A549 (cell line): ENCODE measurements around the gene ERAP2. TPM values are rescaled to one million over a fixed set of nuclear protein-coding genes. Genes with fewer than 3 reads are reported as not detected.

Experiments used
- ATAC-seq, 2 experiments: fragments of 200-7000 bp in 1 of 2; fragments of >200 bp in 1 of 2; cut with Nextera tagmentation in 1 of 2; cut with Tn5 transposase in 1 of 2; 3 replicates each; pipeline versions ENCODE4 v1.8.0 to v1.9.1; 2018 to 2020; ENCODE audit warnings: mild to moderate bottlenecking in 1 of 2, moderate library complexity in 1 of 2
- CTCF ChIA-PET: fragments of 300-600 bp; sonication (Branson Sonifier 250); formaldehyde crosslinking; extraction: SDS; loops from one replicate; lab custom pipeline; 2021; ENCODE audit warnings: antibody characterized with exemption, inconsistent platforms; lab: Yijun Ruan, JAX
- POLR2A ChIA-PET: fragments of 350-600 bp; formaldehyde crosslinking; extraction: SDS; loops from one replicate; lab custom pipeline; 2021; ENCODE audit warnings: antibody characterized with exemption, inconsistent platforms; lab: Yijun Ruan, JAX
- DNase-seq, 2 experiments: peaks; one replicate each; pipeline versions ENCODE4 v3.0.0 to v3.0.0-alpha.2; 2011 to 2016; ENCODE audit warnings: low read depth in 1 of 2, low spot score in 1 of 2
- FAIRE-seq: peaks from 2 replicates; lab custom pipeline; 2011; peaks lifted over from hg19 to GRCh38; lab: Jason Lieb, UNC
- H3K27ac ChIP-seq, 2 experiments: fragments of >200 bp; sonication (Bioruptor Twin); formaldehyde crosslinking; 3 replicates each; pipeline ENCODE4 v1.5.1; 2016 to 2017
- H3K4me1 ChIP-seq: fragments of >200 bp; sonication (Bioruptor Twin); formaldehyde crosslinking; 3 replicates; pipeline ENCODE4 v1.6.1; 2016
- H3K4me2 ChIP-seq: fragments of >200 bp; sonication (Bioruptor Twin); formaldehyde crosslinking; 3 replicates; pipeline ENCODE4 v1.6.1; 2016
- H3K4me3 ChIP-seq: fragments of >200 bp; sonication (Bioruptor Twin); formaldehyde crosslinking; 3 replicates; pipeline ENCODE4 v1.5.1; 2016
- H3K9me3 ChIP-seq: fragments of >200 bp; sonication (Bioruptor Twin); formaldehyde crosslinking; 3 replicates; pipeline ENCODE4 v1.6.1; 2016
- BHLHE40 ChIP-seq: IDR thresholded peaks from 2 replicates; pipeline ENCODE4 v1.6.1; 2012; ENCODE audit warnings: low read depth, low read length, inconsistent platforms
- CBX8 ChIP-seq: fragments of 200-600 bp; sonication (generic); IDR thresholded peaks from 2 replicates; pipeline ENCODE4 v1.6.1; 2016
- CHD2 ChIP-seq: fragments of 150-350 bp; IDR thresholded peaks from 2 replicates; pipeline ENCODE4 v1.6.1; 2014; ENCODE audit warnings: low read length; ENCODE audit not compliant: partially characterized antibody
- E2F6 ChIP-seq: IDR thresholded peaks from 2 replicates; pipeline ENCODE4 v1.6.1; 2012; ENCODE audit warnings: low read depth, borderline replicate concordance
- EHMT2 ChIP-seq: fragments of 200-600 bp; sonication (generic); IDR thresholded peaks from 2 replicates; pipeline ENCODE4 v1.6.1; 2016; ENCODE audit warnings: antibody characterized with exemption, low read depth, mild to moderate bottlenecking, moderate library complexity
- EP300 ChIP-seq, 2 experiments: fragments of >200 bp; sonication (Bioruptor Twin); formaldehyde crosslinking; IDR thresholded peaks; 2 replicates in 1 of 2; 3 replicates in 1 of 2; pipeline ENCODE4 v1.6.1; 2016 to 2017
- ESRRA ChIP-seq: fragments of 150-350 bp; IDR thresholded peaks from 2 replicates; pipeline ENCODE4 v1.6.1; 2014; ENCODE audit warnings: mild to moderate bottlenecking, low read length, borderline replicate concordance
- FOSL2 ChIP-seq, 2 experiments: fragments of 450-650 bp in 1 of 2; fragments of >200 bp in 1 of 2; sonication (Bioruptor Twin) in 1 of 2; formaldehyde crosslinking; IDR thresholded peaks; 2 replicates each; pipeline versions ENCODE4 v1.5.0 to v1.6.1; 2016 to 2020; ENCODE audit warnings: mild to moderate bottlenecking in 1 of 2, moderate library complexity in 1 of 2
- FOXS1 ChIP-seq: fragments of 250-450 bp; sonication (Bioruptor Pico); IDR thresholded peaks from 2 replicates; pipeline ENCODE4 v1.5.0; 2020; ENCODE audit warnings: mild to moderate bottlenecking, moderate library complexity
- GATA3 ChIP-seq: IDR thresholded peaks from 2 replicates; pipeline ENCODE4 v1.6.1; 2012; ENCODE audit warnings: borderline replicate concordance
- HDAC2 ChIP-seq: fragments of 200-600 bp; sonication (generic); IDR thresholded peaks from 2 replicates; pipeline ENCODE4 v1.6.1; 2016
- HEYL ChIP-seq: fragments of 250-450 bp; sonication (Bioruptor Pico); IDR thresholded peaks from 2 replicates; pipeline ENCODE4 v1.8.0; 2021; ENCODE audit warnings: mild to moderate bottlenecking, moderate library complexity
- HOXB13 ChIP-seq: fragments of 250-450 bp; sonication (Bioruptor Pico); IDR thresholded peaks from 2 replicates; pipeline ENCODE4 v1.5.0; 2020; ENCODE audit warnings: low read depth, mild to moderate bottlenecking, moderate library complexity
- JUN ChIP-seq, 2 experiments: fragments of >200 bp; sonication (Bioruptor Twin); formaldehyde crosslinking; IDR thresholded peaks; 2 replicates in 1 of 2; 3 replicates in 1 of 2; pipeline ENCODE4 v1.6.1; 2016 to 2017
- JUNB ChIP-seq: fragments of >200 bp; sonication (Bioruptor Twin); formaldehyde crosslinking; IDR thresholded peaks from 2 replicates; pipeline ENCODE4 v1.6.1; 2016
- KDM5A ChIP-seq: fragments of 200-600 bp; sonication (generic); IDR thresholded peaks from 2 replicates; pipeline ENCODE4 v1.6.1; 2016; ENCODE audit warnings: antibody characterized with exemption, mild to moderate bottlenecking
- MYC ChIP-seq: IDR thresholded peaks from 2 replicates; pipeline ENCODE4 v1.6.1; 2012; ENCODE audit warnings: mild to moderate bottlenecking, inconsistent platforms, low read length, improper control_type of control experiment, borderline replicate concordance
- NFE2L2 ChIP-seq: fragments of 150-350 bp; conservative IDR thresholded peaks from 2 replicates; pipeline ENCODE4 v1.6.1; 2014; ENCODE audit warnings: low read length
- NPAS2 ChIP-seq: fragments of 250-450 bp; sonication (Bioruptor Pico); IDR thresholded peaks from 2 replicates; pipeline ENCODE4 v1.8.0; 2022; ENCODE audit warnings: mild to moderate bottlenecking, moderate library complexity, borderline replicate concordance
- NR3C1 ChIP-seq: fragments of >200 bp; sonication (Bioruptor Twin); formaldehyde crosslinking; IDR thresholded peaks from 3 replicates; pipeline ENCODE4 v1.6.1; 2017
- PBX3 ChIP-seq: IDR thresholded peaks from 2 replicates; pipeline ENCODE4 v1.6.1; 2012
- SREBF2 ChIP-seq: fragments of 450-650 bp; IDR thresholded peaks from 2 replicates; pipeline ENCODE4 v1.6.1; 2014; ENCODE audit warnings: mild to moderate bottlenecking, moderate library complexity
- ZC3H11A ChIP-seq: fragments of 450-650 bp; IDR thresholded peaks from 2 replicates; pipeline ENCODE4 v1.6.1; 2014; ENCODE audit warnings: antibody characterized with exemption, mild to moderate bottlenecking
- ZNF302 ChIP-seq: fragments of 250-450 bp; sonication (Bioruptor Pico); IDR thresholded peaks from 2 replicates; pipeline ENCODE4 v1.9.0; 2021; ENCODE audit warnings: inconsistent platforms, mild to moderate bottlenecking, moderate library complexity
- ZSCAN20 ChIP-seq: fragments of 250-450 bp; sonication (Bioruptor Pico); IDR thresholded peaks from 2 replicates; pipeline ENCODE4 v1.8.0; 2022; ENCODE audit warnings: mild to moderate bottlenecking, moderate library complexity
- WGBS: methylation state at CpG from one replicate; pipeline ENCODE4 v1.1.6; 2017; ENCODE audit errors: missing lambda C conversion rate; 5-methylcytosine and 5-hydroxymethylcytosine counted together
- polyA plus RNA-seq, 4 experiments: library from polyadenylated mRNA; depleted of rRNA in 3 of 4; stranded (reverse); fragments of >200 nt; fragmentation: RNase III in 1 of 4; extraction: RNeasy Plus Mini Kit Qiagen cat#74134 plus additional on column Dnase treatment in 1 of 4; gene quantifications; 2 replicates in 3 of 4; 3 replicates in 1 of 4; pipeline ENCODE4 v1.2.3, GENCODE V29; 2011 to 2017
- TF ChIP-seq, protein P1 (sequence below): fragments of >200 bp; sonication (Bioruptor Twin); formaldehyde crosslinking; IDR thresholded peaks from 3 replicates; pipeline ENCODE4 v1.6.1; 2016
- TF ChIP-seq, protein P2 (sequence below): fragments of 250-450 bp; sonication (Bioruptor Pico); IDR thresholded peaks from 2 replicates; pipeline ENCODE4 v1.5.0; 2020; ENCODE audit warnings: low read depth, mild to moderate bottlenecking, moderate library complexity
- TF ChIP-seq, protein P3 (sequence below): fragments of >200 bp; sonication (Bioruptor Twin); formaldehyde crosslinking; IDR thresholded peaks from 3 replicates; pipeline ENCODE4 v1.5.1; 2016

The ERAP2 gene
- polyA plus RNA-seq, 2 of the 4 experiments (the other 2 are of a cell fraction), result 1.0 to 2.2 TPM

DNA sequence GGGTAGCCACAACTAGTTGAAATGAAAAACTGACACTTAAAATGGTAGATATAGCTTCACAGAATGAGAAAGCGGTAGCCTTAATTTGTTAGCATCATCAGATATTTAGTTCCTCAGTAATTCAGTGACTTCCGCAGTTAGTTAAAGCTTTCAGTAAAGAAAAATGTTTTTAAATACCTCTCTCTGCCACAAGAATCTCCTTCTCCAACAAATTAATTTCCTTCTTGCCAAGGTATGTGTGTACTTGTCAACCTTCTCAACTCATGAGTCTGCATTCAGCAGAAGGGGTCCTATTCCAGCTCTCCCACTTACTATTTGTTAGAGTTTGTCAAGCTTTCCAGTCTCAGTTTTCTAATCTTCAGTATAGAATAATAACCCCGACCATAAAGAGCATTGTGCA is 42.3 kb upstream of the ERAP2 start:
- ChIA-PET CTCF (interaction anchor here (0.6 kb wide), 1 partner anchor 1610 kb away, joined by 3 read pairs; no protein-coding TSS in a partner anchor), POLR2A (no interaction called here)
- H3K9me3 ChIP-seq, result no peaks in the 10 kb centered on the region
- no peak overlapping the region for H3K4me2 ChIP-seq
- DNase-seq (no peak), FAIRE-seq (no peak), ATAC-seq (no peak)
- no peak overlapping the region for H3K27ac ChIP-seq
- 69% methylated on average over 3 of the region's 3 CpGs for WGBS
- H3K4me1 ChIP-seq, result no peaks in the 10 kb centered on the region
- no peak for TF ChIP-seq CHD2
- TF ChIP-seq EHMT2, result no peak
- no peak overlapping the region for H3K4me3 ChIP-seq

DNA sequence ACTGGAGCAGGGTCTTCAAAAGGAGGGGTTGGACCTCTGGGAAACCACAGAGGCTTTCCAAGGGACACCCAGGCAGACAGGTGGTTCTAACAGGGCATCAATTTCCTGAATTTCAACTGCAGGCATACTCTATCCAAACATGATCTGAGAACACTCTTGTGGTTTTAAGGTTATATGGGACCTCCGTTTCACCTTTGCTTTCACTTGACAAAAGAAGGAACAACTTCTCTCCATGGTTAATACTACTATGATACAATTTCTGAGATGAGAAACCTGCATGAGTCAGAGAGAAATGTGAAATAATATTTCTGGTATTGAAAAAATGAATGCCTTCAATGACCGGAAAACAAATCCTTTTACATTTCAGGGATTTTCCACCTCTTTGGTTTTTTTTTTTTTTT is 40.5 kb upstream of the ERAP2 start:
- ChIA-PET CTCF (no interaction called here), POLR2A (no interaction called here)
- no peaks in the 10 kb centered on the region for H3K4me1 ChIP-seq
- H3K4me2 ChIP-seq, result no peak overlapping the region
- no peak overlapping the region for H3K4me3 ChIP-seq
- 86% methylated on average over 2 of the region's 2 CpGs for WGBS
- H3K9me3 ChIP-seq, result no peaks in the 10 kb centered on the region
- no peak for TF ChIP-seq E2F6
- TF ChIP-seq FOXS1, result no peak
- no peak for TF ChIP-seq HEYL (CRISPR knock-in tag)
- TF ChIP-seq, protein P1, sequence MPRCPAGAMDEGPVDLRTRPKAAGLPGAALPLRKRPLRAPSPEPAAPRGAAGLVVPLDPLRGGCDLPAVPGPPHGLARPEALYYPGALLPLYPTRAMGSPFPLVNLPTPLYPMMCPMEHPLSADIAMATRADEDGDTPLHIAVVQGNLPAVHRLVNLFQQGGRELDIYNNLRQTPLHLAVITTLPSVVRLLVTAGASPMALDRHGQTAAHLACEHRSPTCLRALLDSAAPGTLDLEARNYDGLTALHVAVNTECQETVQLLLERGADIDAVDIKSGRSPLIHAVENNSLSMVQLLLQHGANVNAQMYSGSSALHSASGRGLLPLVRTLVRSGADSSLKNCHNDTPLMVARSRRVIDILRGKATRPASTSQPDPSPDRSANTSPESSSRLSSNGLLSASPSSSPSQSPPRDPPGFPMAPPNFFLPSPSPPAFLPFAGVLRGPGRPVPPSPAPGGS, result no peak
- no peak for TF ChIP-seq JUN (IDR thresholded peaks at IDR 0.05)
- no peak for TF ChIP-seq SREBF2
- TF ChIP-seq EP300 (IDR thresholded peaks at IDR 0.05), result no peak
- TF ChIP-seq HOXB13 (CRISPR knock-in tag), result no peak
- TF ChIP-seq, protein P2, sequence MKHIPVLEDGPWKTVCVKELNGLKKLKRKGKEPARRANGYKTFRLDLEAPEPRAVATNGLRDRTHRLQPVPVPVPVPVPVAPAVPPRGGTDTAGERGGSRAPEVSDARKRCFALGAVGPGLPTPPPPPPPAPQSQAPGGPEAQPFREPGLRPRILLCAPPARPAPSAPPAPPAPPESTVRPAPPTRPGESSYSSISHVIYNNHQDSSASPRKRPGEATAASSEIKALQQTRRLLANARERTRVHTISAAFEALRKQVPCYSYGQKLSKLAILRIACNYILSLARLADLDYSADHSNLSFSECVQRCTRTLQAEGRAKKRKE (CRISPR knock-in tag), result no peak
- TF ChIP-seq PBX3, result no peak
- TF ChIP-seq ESRRA, result no peak
- TF ChIP-seq JUNB, result no peak
- TF ChIP-seq NPAS2 (CRISPR knock-in tag), result no peak
- TF ChIP-seq MYC, result no peak
- TF ChIP-seq, protein P3, sequence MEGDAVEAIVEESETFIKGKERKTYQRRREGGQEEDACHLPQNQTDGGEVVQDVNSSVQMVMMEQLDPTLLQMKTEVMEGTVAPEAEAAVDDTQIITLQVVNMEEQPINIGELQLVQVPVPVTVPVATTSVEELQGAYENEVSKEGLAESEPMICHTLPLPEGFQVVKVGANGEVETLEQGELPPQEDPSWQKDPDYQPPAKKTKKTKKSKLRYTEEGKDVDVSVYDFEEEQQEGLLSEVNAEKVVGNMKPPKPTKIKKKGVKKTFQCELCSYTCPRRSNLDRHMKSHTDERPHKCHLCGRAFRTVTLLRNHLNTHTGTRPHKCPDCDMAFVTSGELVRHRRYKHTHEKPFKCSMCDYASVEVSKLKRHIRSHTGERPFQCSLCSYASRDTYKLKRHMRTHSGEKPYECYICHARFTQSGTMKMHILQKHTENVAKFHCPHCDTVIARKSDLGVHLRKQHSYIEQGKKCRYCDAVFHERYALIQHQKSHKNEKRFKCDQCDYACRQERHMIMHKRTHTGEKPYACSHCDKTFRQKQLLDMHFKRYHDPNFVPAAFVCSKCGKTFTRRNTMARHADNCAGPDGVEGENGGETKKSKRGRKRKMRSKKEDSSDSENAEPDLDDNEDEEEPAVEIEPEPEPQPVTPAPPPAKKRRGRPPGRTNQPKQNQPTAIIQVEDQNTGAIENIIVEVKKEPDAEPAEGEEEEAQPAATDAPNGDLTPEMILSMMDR, result no peak
- FAIRE-seq (no peak), ATAC-seq (no peak), DNase-seq (no peak)
- H3K27ac ChIP-seq, result no peak overlapping the region

- CTCF ChIA-PET, result no interaction called here
- H3K9me3 ChIP-seq, result no peaks in the 10 kb centered on the region
- H3K4me1 ChIP-seq, result no peaks in the 10 kb centered on the region
- POLR2A ChIA-PET, result no interaction called here
- no peak overlapping the region for H3K4me2 ChIP-seq
- DNase-seq (no peak), FAIRE-seq (no peak), ATAC-seq (no peak)
- no peak overlapping the region for H3K4me3 ChIP-seq
- no peak overlapping the region for H3K27ac ChIP-seq
- 85% methylated on average over 1 of the region's 1 CpG for WGBS
- TF ChIP-seq FOSL2 (IDR thresholded peaks at IDR 0.05) (no peak), FOSL2 (CRISPR knock-in tag; IDR thresholded peaks at IDR 0.05) (no peak), NR3C1 (no peak), CBX8 (no peak), ZSCAN20 (CRISPR knock-in tag) (no peak), NFE2L2 (no peak), BHLHE40 (no peak), FOXS1 (no peak), ZC3H11A (no peak), ZNF302 (CRISPR knock-in tag) (no peak), HDAC2 (no peak), E2F6 (no peak), GATA3 (no peak), KDM5A (no peak)
- TF ChIP-seq, protein P3, result no peak
These were observed 39.5 kb upstream of the ERAP2 start for GRCh38 chr5:96836817-96837216.
